Measurements from ENCODE around the gene TRIM17. TPM values are rescaled to one million over a fixed set of nuclear protein-coding genes. Genes with fewer than 3 reads are reported as not detected.
A peak's percentile ranks its signal among the peaks of the same experiment; 100 is the strongest.

The TRIM17 gene
- total and polyA plus RNA-seq, 2 of the 8 experiments (the other 6 are each of a cell fraction or from before 2014, with no cell fraction given) = 1.1 to 2.2 TPM

- Histone ChIP-seq H2BK120ac (replicated peaks; ENCODE audit: low read depth, low read length) (no peak overlapping the region), H3K14ac (ENCODE audit: insufficient read length) (no peak overlapping the region), H2BK12ac (ENCODE audit: low read depth, low read length) (peak overlapping the region; percentile 60; the same call in 1 of the 2 replicates), H4K20me1 (replicated peaks in 1 of 2; ENCODE audit: control insufficient read depth in 1 of 2, insufficient read depth in 2 of 2, low read length in 2 of 2) (peaks cover 17 to 30% of the 10 kb centered on the region in 2 experiments), H3K27ac (ENCODE audit: low read depth, low read length) (no peak overlapping the region), H2BK15ac (ENCODE audit: low read length) (no peak overlapping the region), H3K23me2 (ENCODE audit: low read depth, low read length) (peaks cover 18% of the 10 kb centered on the region; the same call in 1 of the 2 replicates), H4K5ac (ENCODE audit: insufficient read length, low read depth, low read length) (no peak overlapping the region), H2AK5ac (ENCODE audit: low read depth, low read length) (no peak overlapping the region), H3K79me1 (ENCODE audit: low read depth, low read length) (peaks cover 12% of the 10 kb centered on the region), H3K56ac (replicated peaks; ENCODE audit: insufficient read length, low read depth, low read length) (no peak overlapping the region), H3K4ac (replicated peaks; ENCODE audit: insufficient read length, low read depth, low read length) (no peak overlapping the region), H3K23ac (ENCODE audit: insufficient read length) (no peak overlapping the region), H3K9ac (replicated peaks in 1 of 4; ENCODE audit: extremely low read depth in 1 of 4, low read depth in 3 of 4, low read length in 3 of 4) (no peak overlapping the region), H3K4me1 (replicated peaks in 1 of 4; ENCODE audit: control insufficient read depth in 3 of 4, insufficient read depth in 4 of 4, low read length in 3 of 4) (peaks cover 3 to 11% (median 8%) of the 10 kb centered on the region in 4 experiments), H3K4me2 (ENCODE audit: insufficient read depth in 1 of 2, low read depth in 2 of 2, low read length in 2 of 2) (peak overlapping the region; percentile 84 to 99), H4K91ac (replicated peaks; ENCODE audit: insufficient read length, low read length) (no peak overlapping the region), H3K27me3 (replicated peaks in 1 of 4; ENCODE audit: control insufficient read depth in 3 of 4, extremely low read depth in 1 of 4, insufficient read depth in 3 of 4, low read length in 3 of 4) (peaks cover 0 to 2% (median 0%) of the 10 kb centered on the region in 4 experiments; a peak in 1 of 7 replicates), H2BK20ac (ENCODE audit: low read length) (0 out of 2 replicates have a peak overlapping the region, but pooled peaks have one; percentile 21), H2BK5ac (ENCODE audit: low read depth, low read length) (no peak overlapping the region), H3K18ac (ENCODE audit: extremely low read depth, low read length) (no peak overlapping the region), H2AFZ (ENCODE audit: low read length) (no peak overlapping the region), H3K79me2 (ENCODE audit: control insufficient read depth in 1 of 2, insufficient read depth in 2 of 2, low read length in 2 of 2) (peaks cover 8 to 29% of the 10 kb centered on the region in 2 experiments; a peak in 3 of 4 replicates), H3K9me3 (ENCODE audit: insufficient read depth in 2 of 2, low read depth in 1 of 2, low read length in 1 of 2) (no peaks in the 10 kb centered on the region), H3K36me3 (ENCODE audit: control insufficient read depth in 2 of 4, insufficient read depth in 4 of 4, low read length in 3 of 4) (peaks cover 0 to 3% (median 0%) of the 10 kb centered on the region in 4 experiments; a peak in 1 of 8 replicates), H3K4me3 (ENCODE audit: extremely low read depth in 1 of 4, insufficient read depth in 2 of 4, low read depth in 3 of 4, low read length in 4 of 4) (peak overlapping the region in 3 of 4 experiments; percentile 41 to 70 (median 69); a peak in 4 of 8 replicates), H4K8ac (ENCODE audit: extremely low read depth, insufficient read depth, low read length) (peak overlapping the region; percentile 10; the same call in 1 of the 2 replicates)
- ChIA-PET POLR2A (ENCODE audit: partially characterized antibody) (no interaction called here), CTCF (ENCODE audit: partially characterized antibody) (no interaction called here)
- WGBS, 2 experiments (ENCODE audit: extremely low coverage in 1 of 2, insufficient coverage in 1 of 2, insufficient read length in 1 of 2, insufficient replicate concordance in 2 of 2, low coverage in 1 of 2, low lambda C conversion rate in 2 of 2, missing lambda C conversion rate in 1 of 2) = 87% methylated on average over 26 of the region's 27 CpGs; no CpG with 5 or more reads in 1 of the 2 experiments
- TF ChIP-seq MAX (IDR thresholded peaks at IDR 0.05) (peak; percentile 9; the same call in 1 of the 2 replicates), GTF2F1 (IDR thresholded peaks at IDR 0.05; ENCODE audit: borderline replicate concordance, low read depth, low read length) (no peak)
- DNase-seq (ENCODE audit: low read depth in 1 of 2, low spot score in 2 of 2) = no peak
- no peak for FAIRE-seq
These were observed 8.4 kb downstream of the TRIM17 start for GRCh38 chr1:228408041-228408868.
